ENCODE measurements around the gene POFUT1. TPM values are rescaled to one million over a fixed set of nuclear protein-coding genes. Genes with fewer than 3 reads are reported as not detected.
A peak's percentile ranks its signal among the peaks of the same experiment; 100 is the strongest.

POFUT1 gene
- total and polyA plus RNA-seq, 12 donors: 9.7 to 32.9 (median 27.4) TPM

DNA sequence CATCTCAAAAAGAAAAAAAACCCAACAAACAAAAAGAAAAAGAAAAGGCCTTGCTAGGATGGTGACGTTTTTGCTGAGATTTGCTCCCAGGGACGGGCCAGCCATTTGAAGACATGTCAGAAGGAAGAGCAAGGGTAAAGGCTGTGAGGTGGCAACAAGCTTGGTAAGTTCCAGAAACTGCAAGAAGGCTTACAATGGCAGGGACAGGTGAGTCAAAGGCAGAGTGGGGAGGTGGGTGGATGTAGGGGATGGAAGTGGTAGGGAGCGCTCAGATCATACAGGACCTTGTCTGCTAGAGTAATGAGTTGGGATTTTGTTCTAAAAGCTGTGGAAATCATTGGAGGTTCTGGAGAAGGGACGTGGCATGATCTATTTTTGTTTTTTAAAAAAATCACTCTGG, 74.0 kb downstream of the POFUT1 start:
- TF ChIP-seq, protein P1, sequence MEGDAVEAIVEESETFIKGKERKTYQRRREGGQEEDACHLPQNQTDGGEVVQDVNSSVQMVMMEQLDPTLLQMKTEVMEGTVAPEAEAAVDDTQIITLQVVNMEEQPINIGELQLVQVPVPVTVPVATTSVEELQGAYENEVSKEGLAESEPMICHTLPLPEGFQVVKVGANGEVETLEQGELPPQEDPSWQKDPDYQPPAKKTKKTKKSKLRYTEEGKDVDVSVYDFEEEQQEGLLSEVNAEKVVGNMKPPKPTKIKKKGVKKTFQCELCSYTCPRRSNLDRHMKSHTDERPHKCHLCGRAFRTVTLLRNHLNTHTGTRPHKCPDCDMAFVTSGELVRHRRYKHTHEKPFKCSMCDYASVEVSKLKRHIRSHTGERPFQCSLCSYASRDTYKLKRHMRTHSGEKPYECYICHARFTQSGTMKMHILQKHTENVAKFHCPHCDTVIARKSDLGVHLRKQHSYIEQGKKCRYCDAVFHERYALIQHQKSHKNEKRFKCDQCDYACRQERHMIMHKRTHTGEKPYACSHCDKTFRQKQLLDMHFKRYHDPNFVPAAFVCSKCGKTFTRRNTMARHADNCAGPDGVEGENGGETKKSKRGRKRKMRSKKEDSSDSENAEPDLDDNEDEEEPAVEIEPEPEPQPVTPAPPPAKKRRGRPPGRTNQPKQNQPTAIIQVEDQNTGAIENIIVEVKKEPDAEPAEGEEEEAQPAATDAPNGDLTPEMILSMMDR (IDR thresholded peaks at IDR 0.05): no peak
- peaks cover 3 to 53% (median 42%) of the 10 kb centered on the region in 9 donors for H3K4me1 ChIP-seq
- intact Hi-C loops (cut with DNase I): loop anchor here in 2 of 10 donors (5.0 to 10.0 kb wide), 2 partner anchors 76 to 77 kb away; partner anchors contain the start of genes ASXL1 (in 1 of the 2), PLAGL2 (in 1 of the 2) and POFUT1 (in 1 of the 2)

DNA sequence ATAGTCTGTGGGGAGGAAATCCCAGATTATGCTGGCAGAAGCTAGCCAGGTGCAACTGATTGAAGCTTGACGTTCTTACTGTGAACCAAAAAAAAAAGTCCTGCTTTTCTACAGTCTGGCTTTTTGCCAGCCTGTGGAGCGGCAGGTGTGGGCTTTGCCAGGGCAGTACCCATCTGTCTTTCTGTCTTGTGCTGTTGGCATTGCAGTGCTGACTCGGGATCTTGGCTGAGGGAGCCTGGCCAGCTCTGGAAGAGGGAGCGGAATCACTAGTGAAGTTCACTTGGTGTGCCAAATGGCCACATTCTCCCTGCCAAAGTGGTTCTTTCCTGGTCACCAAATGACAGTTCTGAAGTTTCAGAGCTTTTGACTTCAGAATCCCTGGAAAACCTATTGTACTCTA, 74.8 kb downstream of the POFUT1 start:
- Histone ChIP-seq H3K27ac (peak overlapping the region in 6 of 10 donors; percentile 31 to 55 (median 46)), H3K9me3 (no peaks in the 10 kb centered on the region), H3K36me3 (no peaks in the 10 kb centered on the region), H3K27me3 (no peaks in the 10 kb centered on the region), H3K4me3 (no peak overlapping the region), H3K4me1 (peaks cover 3 to 55% (median 40%) of the 10 kb centered on the region in 9 donors)
- DNase-seq: peak; percentile 45 to 52
- TF ChIP-seq, protein P1 (IDR thresholded peaks at IDR 0.05): no peak
- ATAC-seq: peak; percentile 47 to 77 (median 69)
- intact Hi-C loops (cut with DNase I): loop anchor here in 2 of 10 donors (5.0 to 10.0 kb wide), 2 partner anchors 75 to 78 kb away; partner anchors contain the start of genes ASXL1 (in 1 of the 2), PLAGL2 (in 1 of the 2) and POFUT1 (in 1 of the 2)
- WGBS, 2 donors: 36 to 40% methylated on average over 4 of the region's 4 CpGs

More for the DNA sequence above, 74.0 kb downstream of the POFUT1 start:
- H3K36me3 ChIP-seq: no peaks in the 10 kb centered on the region
- H3K27ac ChIP-seq: peak overlapping the region in 3 of 10 donors; percentile 33 to 55 (median 43)
- WGBS, 2 donors: 83 to 88% methylated on average over 4 of the region's 4 CpGs
- H3K9me3 ChIP-seq: no peaks in the 10 kb centered on the region
- ATAC-seq (no peak), DNase-seq (no peak)
- H3K4me3 ChIP-seq: no peak overlapping the region
- H3K27me3 ChIP-seq: no peaks in the 10 kb centered on the region

DNA sequence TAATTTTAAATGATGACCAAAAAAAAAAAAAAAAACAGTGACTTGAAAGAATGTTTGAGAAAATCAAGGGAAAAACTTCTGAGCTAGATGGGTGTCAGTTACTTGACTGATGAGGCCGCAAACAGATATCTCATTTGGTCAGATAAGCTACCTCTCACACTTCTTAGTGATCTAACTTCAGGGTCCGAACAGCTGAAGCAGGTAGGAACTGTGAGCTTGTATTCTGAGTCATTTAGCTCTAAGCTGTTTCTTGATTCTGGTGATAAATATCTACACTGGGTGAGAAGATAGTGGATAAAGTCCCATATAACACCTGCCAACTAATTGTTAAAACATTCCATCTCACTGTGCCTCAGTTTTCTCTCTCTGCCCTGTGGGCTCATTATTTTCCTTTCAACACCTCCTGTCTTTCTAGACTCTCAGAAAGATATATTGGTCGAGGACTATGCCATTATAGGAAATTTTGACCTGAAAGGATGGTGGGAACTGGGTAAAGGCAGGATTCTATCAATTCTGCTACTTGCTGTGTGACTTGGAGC, 77.5 kb downstream of the POFUT1 start:
- H3K4me1 ChIP-seq: peaks cover 3 to 43% (median 29%) of the 10 kb centered on the region in 9 donors
- no peaks in the 10 kb centered on the region for H3K27me3 ChIP-seq
- no peaks in the 10 kb centered on the region for H3K9me3 ChIP-seq
- TF ChIP-seq, protein P1 (IDR thresholded peaks at IDR 0.05): no peak
- H3K36me3 ChIP-seq: peaks cover 0 to 9% (median 0%) of the 10 kb centered on the region in 9 donors
- peak overlapping the region in 9 of 10 donors; percentile 26 to 77 (median 64) for H3K27ac ChIP-seq
- ATAC-seq (peak in 1 of 8 donors; percentile 18), DNase-seq (no peak)
- intact Hi-C loops (cut with DNase I): loop anchor here in 1 of 10 donors (10.0 kb wide), 1 partner anchor 80 kb away; the partner anchor contains the start of genes PLAGL2 and POFUT1
- H3K4me3 ChIP-seq: no peak overlapping the region
- 54 to 72% methylated on average over 3 of the region's 3 CpGs for WGBS, 2 donors

DNA sequence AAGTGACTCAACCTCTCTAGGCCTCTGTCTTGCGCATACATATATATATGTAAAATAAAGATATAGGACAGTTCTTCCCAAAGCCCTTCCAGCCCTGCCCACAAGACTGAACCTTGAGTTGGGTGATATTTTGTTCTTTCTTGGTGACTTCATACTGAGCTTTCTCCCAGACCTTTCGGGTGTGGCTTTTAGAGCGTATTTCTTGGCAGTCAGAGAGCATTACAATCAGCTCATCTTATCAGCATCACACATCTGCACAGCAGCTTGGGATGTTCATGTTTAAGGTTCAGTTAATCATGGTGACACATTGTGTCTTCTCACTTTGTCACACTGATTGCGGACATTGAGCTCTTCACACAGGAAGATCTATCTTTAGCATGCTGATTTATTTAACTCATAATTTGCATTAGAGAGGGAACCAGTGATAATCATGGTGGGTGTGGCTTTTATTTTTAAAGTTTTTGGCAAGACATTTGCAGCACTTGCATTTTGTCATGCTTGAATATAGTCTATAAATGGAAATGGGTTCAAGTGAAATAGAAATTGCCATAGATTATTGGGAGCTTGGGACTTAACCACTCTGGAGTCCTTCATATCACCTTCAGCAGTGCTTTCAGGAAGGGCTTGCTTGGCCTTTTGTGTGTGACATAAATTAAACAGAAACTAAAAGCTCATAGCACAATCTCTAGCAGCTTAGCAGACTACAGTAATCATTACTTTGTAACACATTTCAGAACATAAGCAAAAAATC, 78.1 kb downstream of the POFUT1 start:
- peak; percentile 55 to 82 (median 73) for ATAC-seq
- Histone ChIP-seq H3K27ac (peak overlapping the region in 9 of 10 donors; percentile 26 to 77 (median 64)), H3K36me3 (peaks cover 0 to 9% (median 0%) of the 10 kb centered on the region in 9 donors), H3K9me3 (no peaks in the 10 kb centered on the region), H3K4me1 (peaks cover 3 to 43% (median 29%) of the 10 kb centered on the region in 9 donors), H3K4me3 (peak overlapping the region in 4 of 10 donors; percentile 4 to 8 (median 5)), H3K27me3 (no peaks in the 10 kb centered on the region)
- WGBS, 2 donors: 31% methylated on average over 4 of the region's 4 CpGs
- peak in 1 of 2 donors; percentile 12 for DNase-seq
- TF ChIP-seq, protein P1 (IDR thresholded peaks at IDR 0.05): no peak
- intact Hi-C loops (cut with DNase I): loop anchor here in 1 of 10 donors (10.0 kb wide), 1 partner anchor 81 kb away; the partner anchor contains the start of genes PLAGL2 and POFUT1

Measured in heart right ventricle (tissue), 16 donors.